Measurements from ENCODE around the gene GPRASP2. TPM values are rescaled to one million over a fixed set of nuclear protein-coding genes. Genes with fewer than 3 reads are reported as not detected.

Gene GPRASP2
- total RNA-seq, 3 donors from 2014 or later = 0.33 to 0.61 (median 0.42) TPM

Other genes with a start within 250 kb of the GPRASP2 start
- not detected for gene TCP11X2, start 240.6 kb upstream of the GPRASP2 start, total RNA-seq
- not detected for gene TMSB15A, start 195.7 kb upstream of the GPRASP2 start, total RNA-seq
- 10 to 100 TPM; 15.0 to 17.3 (median 16.8) TPM for gene ARMCX5, start 112.9 kb upstream of the GPRASP2 start, total RNA-seq
- 1 to 10 TPM; 2.1 to 2.5 (median 2.2) TPM for gene GPRASP1, start 61.0 kb upstream of the GPRASP2 start, total RNA-seq
- gene GPRASP3, start 8.3 kb downstream of the GPRASP2 start, total RNA-seq = 1 to 10 TPM in 2 of 3 donors, under 1 TPM in 1; 0.87 to 1.8 (median 1.0) TPM
- under 1 TPM in 2 of 3 donors, not detected in 1; 0.19 to 0.33 TPM for gene RAB40AL, start 224.8 kb downstream of the GPRASP2 start, total RNA-seq

Measured in activated T-cell treated with anti-CD3 and anti-CD28 coated beads, Interleukin-2, amount 50 U/mL, for 4 hours (primary cell).